Effector CD8-positive, alpha-beta T cell (primary cell): ENCODE measurements around the gene RBBP4.
"Not testable (repeated sequence)": the region's sequence is repeated elsewhere in the genome, so short reads cannot be mapped to it uniquely, and the experiment has no call there.

ENCODE experiments used
- DNase-seq: peaks from one replicate; lab custom pipeline; 2025; lab: John Stamatoyannopoulos, UW
- total RNA-seq, 4 experiments: gene quantifications; one replicate each; lab custom pipeline; 2026; lab: John Stamatoyannopoulos, UW

RBBP4 gene
- total RNA-seq: 175 to 199 (median 191) reads per million in 4 experiments

DNA sequence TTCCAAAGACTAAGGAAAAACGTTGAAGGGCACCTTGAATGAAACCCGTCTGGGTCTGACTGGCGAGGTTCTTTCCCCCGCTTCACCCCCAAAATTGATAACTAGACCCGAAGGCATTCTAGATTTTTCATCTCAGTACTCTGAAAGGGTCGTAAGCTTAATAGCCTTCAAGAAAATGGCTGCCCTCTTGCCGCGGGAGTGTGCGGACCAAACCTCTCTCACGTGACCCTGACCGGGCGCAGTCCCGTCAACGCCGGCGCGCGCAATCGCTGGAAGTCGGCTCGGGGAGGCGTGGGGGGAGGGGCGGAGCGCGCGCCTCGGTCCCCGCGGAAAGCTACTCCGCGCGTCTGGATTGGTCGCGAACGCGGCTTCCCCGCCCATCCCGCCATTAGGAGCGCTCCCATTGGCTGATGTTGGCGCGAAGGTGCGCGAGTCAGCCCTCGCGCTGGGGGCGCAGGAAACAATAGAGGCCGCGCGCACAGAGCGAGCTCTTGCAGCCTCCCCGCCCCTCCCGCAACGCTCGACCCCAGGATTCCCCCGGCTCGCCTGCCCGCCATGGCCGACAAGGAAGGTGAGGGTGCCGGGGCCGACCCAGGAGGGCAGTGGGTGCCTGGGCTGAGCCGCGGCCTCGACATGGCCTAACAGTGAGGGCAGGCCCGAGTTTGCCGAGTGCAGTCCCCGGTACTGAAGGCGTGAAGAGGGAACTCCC lies at the start of gene RBBP4:
TSS of gene RBBP4 (plus strand) at position 457 of the 709 bp plus-strand sequence. CDS start at position 556, 99 bp downstream.
- DNase-seq: peak; percentile 97

DNA sequence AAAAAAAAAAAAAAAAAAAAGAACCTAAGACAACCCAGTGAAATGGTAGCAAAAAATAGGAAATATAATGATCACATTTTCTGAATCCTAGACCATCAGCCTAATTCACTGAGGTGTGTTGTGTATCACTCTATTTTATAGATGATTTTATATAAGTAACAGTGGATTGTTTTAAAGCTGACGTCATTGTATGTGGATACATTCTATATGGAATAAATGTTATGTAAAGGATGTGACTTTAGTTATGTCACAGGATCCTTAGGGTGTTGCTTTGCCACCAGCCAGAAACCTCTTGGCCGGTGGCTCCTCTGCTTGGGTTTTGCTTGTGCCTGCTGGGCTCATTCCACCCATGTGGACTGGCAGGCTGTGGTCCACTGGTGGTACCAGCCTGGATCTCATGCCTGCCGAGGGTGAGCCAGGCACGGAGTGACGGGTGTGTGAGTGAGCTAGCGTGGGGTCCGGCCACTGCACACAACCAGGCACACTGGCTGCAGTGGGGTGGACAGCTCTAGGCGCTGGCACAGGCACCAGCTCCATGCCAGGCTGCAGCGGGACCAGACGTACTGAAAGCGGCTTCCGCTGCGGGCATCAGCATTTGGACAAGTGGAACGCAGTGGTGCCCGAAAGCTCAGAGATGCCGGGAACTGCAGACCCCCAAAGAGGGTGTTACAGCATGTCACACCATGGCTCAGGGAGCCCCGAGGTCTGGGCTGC lies 45.1 kb upstream of the RBBP4 start:
- DNase-seq: no peak

- no peak for DNase-seq
Measured at GRCh38 chr1:32606565-32607371, 44.2 kb upstream of the RBBP4 start.

- no peak for DNase-seq
Measured at GRCh38 chr1:32609180-32609579, 41.8 kb upstream of the RBBP4 start.

- DNase-seq: no peak
Measured at GRCh38 chr1:32611859-32612188, 39.2 kb upstream of the RBBP4 start.

DNA sequence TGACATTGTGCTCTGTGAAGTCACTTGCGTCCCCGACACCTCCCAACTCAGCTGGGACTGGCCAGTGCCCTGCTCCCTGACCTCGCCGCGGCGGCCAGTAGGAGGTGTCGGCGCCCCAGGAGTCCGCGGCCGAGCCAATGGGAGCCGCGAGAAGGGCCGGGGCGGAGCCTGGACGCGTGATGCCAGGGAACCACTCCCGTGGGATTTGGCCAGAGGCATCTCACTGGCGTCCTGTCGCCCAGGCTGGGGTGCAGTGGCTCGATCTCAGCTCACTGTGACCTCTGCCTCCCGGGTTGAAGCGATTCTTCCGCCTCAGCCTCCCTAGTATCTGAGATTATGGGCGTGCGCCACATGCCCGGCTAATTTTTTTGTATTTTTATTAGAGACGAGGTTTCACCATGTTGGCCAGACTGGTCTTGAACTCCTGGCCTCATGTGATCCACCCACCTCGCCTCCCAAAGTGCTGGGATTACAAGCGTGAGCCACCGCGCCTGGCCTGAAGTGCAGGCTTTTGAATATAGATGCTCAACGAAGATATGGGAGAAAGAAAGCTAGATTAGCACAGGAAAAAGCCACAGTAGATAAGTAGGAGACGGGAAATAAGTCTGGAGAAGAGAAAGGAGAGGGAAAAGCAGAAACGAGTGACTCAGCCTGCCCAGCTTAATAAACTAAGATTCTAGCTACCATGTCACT lies 38.7 kb upstream of the RBBP4 start:
- peak; percentile 43 for DNase-seq

DNA sequence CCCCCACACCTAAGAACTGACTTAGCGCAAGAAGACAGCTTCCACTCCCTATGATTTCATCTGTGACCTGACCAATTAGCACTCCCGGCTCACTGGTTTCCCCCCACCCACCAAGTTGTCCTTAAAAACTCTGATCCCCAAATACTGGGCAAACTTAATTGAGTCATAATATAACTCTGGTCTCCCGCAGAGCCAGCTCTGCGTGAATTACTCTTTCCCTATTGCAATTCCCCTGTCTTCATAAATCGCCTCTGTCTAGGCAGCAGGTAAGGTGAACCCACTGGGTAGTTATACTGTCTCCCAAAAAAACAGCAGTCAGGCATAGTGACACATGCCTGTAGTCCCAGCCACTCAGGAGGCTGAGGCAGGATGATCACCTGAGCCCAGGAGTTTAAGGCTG lies 37.5 kb upstream of the RBBP4 start:
- no peak for DNase-seq

DNA sequence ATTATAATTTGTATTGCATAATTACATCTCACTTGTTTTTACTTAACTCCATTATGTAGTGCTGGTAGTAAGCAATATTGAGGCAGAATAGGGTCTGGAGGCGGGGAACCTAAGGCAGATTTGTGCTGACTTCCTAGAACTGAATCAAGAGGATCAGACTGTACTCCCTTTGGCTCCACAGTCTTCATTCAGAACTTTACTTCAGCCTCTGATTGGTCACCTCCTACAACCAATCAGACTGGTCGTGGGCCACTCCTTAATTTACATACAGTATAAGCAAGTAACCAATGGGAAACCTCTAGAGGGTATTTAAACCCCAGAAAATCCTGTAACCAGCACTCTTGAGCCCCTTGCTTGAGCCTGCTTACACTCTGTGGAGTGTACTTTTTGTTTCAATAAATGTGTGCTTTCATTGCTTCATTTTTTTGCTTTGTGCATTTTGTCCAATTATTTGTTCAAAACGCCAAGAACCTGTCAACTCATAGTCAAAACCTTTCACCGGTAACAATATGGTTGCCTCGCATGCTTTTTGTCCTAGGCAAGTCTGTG lies 32.3 kb upstream of the RBBP4 start:
- DNase-seq: no peak

GRCh38 chr1:32619701-32620485 lies 31.1 kb upstream of the RBBP4 start:
- no peak for DNase-seq

GRCh38 chr1:32622205-32622604 lies 28.8 kb upstream of the RBBP4 start:
- no peak for DNase-seq

DNA sequence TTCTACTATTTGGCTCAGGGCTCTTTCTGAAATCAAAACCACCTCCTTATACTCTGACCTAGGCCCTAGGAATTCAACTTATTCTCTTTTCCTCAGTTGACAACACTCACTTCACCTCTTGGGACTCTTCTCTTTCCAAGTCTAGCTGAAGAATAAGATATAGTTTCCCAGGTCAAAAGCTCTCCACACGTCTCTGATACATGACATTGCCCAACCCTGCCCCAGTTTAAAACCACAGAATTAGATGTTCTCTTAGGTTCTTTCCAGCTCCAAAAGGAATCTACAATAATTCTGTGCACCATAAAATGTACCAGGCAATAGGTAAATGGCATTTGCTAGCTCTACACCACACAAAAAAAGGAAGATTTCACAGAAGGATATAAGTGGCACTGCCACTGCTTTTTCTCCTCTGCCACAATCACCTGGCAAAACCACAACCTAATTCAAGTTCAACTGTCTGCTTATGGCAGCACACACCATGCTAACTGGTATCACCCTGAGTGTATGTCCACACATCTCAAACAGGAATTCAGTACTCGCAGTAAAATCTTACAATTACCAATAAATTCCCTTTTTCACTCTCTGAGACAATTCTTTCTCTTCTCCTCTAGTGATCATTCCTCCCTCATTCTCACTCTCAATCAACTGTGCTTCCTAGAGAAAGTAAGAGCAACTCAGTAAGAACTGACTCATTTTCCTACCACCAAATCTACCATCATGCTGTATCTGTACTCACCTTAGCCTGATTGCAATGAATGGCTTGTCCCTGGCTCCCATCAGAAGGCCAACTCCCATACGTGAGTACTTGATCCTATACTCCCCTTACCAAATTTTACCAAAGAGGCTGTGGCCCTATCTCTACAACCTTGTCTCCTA lies 28.0 kb upstream of the RBBP4 start:
- DNase-seq: no peak

GRCh38 chr1:32623775-32624174 lies 27.2 kb upstream of the RBBP4 start:
- no peak for DNase-seq

DNA sequence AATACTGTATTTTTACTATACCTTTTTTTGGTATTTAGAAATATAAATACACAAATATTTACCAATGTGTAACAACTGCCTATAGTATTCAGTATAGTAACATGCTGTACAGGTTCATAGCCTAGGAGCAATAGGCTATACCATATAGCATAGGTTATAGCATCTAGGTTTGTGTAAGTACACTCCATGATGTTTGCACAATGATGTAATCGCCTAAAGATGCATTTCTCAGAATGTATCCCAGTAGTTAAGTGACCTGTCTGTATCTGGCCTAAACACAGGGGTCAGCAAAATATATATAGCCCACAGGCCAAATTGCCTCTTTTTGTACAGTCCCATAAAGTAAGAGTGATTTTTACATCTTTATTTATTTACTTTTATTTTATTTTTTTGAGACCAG lies 24.8 kb upstream of the RBBP4 start:
- no peak for DNase-seq

DNA sequence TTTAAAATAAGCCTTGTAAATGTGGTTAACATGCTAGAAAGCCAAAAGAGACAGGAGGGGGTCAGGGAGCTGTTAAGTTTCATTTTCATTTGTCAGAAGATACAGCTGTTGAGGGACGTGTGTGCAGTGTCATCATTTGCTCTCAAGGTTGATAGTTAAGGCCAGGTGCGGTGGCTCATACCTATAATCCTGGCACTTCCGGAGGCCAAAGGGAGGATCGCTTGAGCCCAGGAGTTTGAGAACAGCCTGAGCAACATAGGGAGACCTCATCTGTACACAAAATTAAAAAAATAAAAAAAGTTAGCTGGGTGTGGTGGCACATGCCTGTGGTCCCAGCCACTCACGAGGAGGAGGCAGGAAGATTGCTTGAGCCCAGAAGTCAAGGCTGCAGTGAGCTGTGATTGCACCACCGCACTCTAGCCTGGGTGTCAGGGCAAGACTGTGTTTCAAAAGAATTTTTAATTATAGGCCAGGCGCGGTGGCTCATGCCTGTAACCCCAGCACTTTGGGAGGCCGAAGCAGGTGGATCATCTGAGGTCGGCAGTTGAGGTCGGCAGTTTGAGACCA lies 23.3 kb upstream of the RBBP4 start:
- no peak for DNase-seq

GRCh38 chr1:32630173-32630572 lies 20.8 kb upstream of the RBBP4 start:
- not testable (repeated sequence) for DNase-seq

DNA sequence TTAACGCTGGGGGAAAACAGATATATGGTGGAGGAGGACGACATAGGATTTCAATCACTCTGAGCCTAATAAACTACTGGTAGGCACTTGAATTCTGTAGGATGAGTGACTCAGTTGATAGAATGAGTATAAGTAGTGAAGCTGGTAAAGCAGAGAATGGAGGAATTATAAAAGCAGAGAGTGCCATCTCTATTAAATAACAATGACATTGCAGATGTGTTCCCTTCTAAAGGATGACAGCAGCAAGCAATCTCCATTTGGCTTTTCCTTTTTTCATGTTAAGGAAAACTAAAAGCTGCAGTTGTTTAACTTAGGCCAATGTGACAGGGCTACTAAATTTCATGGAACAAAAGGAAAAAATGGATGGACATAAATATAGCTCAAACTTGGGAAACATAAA lies 18.2 kb upstream of the RBBP4 start:
- no peak for DNase-seq

DNA sequence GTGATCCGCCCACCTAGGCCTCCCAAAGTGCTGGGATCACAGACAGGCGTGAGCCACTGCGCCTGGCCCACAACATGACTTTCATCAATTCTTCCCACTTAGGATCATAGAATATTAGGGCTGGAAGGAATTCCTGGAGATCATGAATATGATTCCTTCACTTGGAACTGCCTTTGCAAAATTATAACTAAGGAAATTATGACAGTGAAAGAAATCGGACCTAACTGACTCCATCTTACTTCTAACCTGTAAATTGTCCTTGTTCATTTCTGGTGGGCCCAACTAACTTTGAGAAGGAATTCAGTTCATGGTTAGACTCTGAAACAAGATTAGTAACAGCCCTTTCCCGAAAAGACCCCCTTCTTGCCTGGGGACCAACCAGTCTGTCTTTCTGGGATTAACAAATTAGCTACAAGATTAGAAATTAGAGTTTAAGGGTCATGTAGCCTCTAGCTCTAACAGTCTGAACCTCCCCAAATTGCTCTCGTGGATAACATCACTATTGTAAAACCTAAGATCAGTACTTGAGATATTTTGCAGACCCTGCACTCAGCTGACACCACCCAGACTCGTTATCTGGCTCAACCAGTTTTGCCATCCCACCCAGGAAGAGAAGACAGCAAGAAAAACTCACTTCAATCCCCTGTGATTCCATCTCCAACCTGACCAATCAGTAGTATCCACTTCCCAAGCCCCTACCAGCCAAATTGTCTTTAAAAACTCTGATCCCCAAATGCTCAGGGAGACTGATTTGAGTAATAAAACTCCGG lies 15.3 kb upstream of the RBBP4 start:
- no peak for DNase-seq

- no peak for DNase-seq
Measured at GRCh38 chr1:32636914-32637645, 13.9 kb upstream of the RBBP4 start.
